K562 (cell line): ENCODE measurements around the gene CELF4.

Experiments
- FOXJ3 ChIP-seq: sonication (generic); formaldehyde crosslinking; IDR thresholded peaks from 2 replicates; pipeline ENCODE4 v1.4.0; 2020; ENCODE audit warnings: mild to moderate bottlenecking, missing genetic modification reagents
- HMG20B ChIP-seq: fragments of 250-450 bp; sonication (Bioruptor Pico); IDR thresholded peaks from 2 replicates; pipeline ENCODE4 v1.5.0; 2021; ENCODE audit warnings: mild to moderate bottlenecking
- ZNF384 ChIP-seq: IDR thresholded peaks from 2 replicates; pipeline ENCODE4 v1.6.1; 2012; ENCODE audit warnings: low read depth, low read length, improper control_type of control experiment

- no peak for TF ChIP-seq FOXJ3 (CRISPR knock-in tag)
- no peak for TF ChIP-seq ZNF384
- TF ChIP-seq HMG20B = no peak
These were observed 59.6 kb downstream of the CELF4 start for GRCh38 chr18:37506001-37506400.
